NCI-H69 (cell line): Measurements from ENCODE around the gene TBC1D7.

Source experiments
- DNase-seq: peaks from one replicate; lab custom pipeline; 2025; lab: John Stamatoyannopoulos, UW

TBC1D7 gene

GRCh38 chr6:13328076-13328874 lies at the start of gene TBC1D7:
TBC1D7 (minus strand) TSS chr6:13328537; CDS start chr6:13326898, 1,639 bp downstream.
- DNase-seq, result peak; percentile 97

- DNase-seq, result no peak
Measured at GRCh38 chr6:13377054-13377758, 48.9 kb upstream of the TBC1D7 start.

- DNase-seq, result no peak
Measured at GRCh38 chr6:13375360-13375878, 47.1 kb upstream of the TBC1D7 start.

DNA sequence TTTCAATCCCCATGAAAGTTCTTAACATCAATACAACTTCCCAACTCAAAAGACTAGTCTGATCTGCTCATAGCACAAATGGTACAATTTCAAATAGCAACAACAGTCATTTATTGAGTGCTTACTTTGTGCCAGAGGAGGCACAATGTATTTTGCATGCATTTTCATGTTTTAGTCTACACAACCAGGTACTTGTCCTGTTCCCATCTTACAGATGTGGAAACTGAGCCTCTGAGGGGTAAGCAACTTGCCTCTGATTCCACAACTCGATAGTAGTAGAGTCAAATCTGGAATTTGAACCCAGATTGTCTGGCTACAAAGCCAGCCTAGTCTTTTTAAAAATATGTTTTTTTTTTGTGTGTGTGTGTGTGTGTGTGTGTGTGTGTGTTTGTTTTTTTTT lies 45.6 kb upstream of the TBC1D7 start:
- DNase-seq, result no peak

- no peak for DNase-seq
Measured at GRCh38 chr6:13373488-13373886, 45.1 kb upstream of the TBC1D7 start.

- DNase-seq, result no peak
Measured at GRCh38 chr6:13372688-13373487, 44.6 kb upstream of the TBC1D7 start.

DNA sequence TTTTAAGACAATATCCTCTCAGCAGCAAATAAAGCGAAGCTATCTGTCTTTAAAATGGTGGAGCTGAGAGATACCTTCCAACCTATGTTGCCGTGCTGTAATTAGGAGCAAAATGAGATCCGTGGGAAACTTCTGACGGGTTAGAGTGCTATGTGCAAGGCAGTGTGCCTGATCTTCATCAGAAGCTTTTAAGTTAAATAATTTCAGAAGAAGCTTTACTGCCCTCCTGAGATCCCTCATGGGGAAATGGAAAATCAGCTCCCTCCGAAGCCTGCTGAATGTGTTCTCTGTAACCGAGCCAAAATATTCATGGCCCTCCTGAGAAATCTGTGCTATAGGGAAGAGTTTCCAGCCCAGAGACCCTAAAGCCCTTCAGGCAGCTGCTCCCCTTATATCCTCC lies 43.7 kb upstream of the TBC1D7 start:
- DNase-seq, result no peak

- DNase-seq, result no peak
Measured at GRCh38 chr6:13371421-13372072, 43.2 kb upstream of the TBC1D7 start.

DNA sequence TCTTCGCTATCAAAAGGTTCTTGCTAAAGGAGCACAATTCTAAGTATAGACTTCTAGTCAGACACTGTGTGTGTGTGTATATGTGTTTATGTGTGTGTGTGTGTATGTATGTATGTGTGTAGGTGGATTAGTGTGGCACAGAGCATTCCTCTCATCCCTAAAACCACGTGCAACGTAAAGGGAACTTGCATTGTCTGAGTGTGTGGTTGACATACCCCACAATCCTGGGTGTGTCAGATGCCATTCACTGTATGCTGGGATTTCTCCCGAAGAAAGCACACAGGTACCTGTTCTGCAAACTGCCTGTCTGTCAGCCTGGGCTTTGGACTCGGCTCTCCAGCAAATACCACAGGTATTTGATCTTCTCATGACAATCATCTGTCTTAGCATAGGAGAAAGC lies 42.3 kb upstream of the TBC1D7 start:
- no peak for DNase-seq

DNA sequence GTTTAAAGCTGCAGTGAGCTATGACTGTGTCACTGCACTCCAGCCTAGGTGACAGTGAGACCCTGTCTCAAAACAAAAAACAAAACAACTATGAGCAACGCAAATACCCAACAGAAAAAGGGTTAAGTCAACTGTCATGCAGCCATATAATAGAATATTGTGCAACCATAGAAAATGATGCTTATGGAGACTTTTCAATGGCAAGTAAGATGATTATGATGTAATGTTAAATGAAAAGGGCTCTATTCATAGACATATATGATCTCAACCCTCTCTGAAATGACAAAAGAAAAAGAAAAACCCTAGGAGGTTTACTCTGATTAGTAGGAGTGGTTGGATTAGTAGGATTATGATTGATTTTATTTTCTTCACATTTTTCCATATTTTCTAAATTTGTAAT lies 41.3 kb upstream of the TBC1D7 start:
- DNase-seq, result no peak

DNA sequence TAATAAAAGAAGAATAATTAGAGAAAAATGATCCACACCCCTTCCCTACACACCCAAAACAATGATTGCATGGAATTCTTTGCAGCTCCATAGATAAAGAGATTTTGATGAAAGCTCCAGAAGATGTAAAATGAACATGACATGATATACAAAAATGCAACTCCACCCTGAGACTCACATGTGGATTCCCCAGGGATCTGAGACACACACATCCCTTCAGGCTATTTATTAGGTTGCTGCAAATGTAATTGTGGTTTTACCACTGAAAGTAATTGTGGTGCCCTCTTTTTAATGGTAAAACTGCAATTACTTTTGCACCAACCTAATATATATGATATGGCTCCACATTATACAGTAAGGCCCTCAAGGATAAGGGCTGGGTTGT lies 40.4 kb upstream of the TBC1D7 start:
- DNase-seq, result peak; percentile 55

DNA sequence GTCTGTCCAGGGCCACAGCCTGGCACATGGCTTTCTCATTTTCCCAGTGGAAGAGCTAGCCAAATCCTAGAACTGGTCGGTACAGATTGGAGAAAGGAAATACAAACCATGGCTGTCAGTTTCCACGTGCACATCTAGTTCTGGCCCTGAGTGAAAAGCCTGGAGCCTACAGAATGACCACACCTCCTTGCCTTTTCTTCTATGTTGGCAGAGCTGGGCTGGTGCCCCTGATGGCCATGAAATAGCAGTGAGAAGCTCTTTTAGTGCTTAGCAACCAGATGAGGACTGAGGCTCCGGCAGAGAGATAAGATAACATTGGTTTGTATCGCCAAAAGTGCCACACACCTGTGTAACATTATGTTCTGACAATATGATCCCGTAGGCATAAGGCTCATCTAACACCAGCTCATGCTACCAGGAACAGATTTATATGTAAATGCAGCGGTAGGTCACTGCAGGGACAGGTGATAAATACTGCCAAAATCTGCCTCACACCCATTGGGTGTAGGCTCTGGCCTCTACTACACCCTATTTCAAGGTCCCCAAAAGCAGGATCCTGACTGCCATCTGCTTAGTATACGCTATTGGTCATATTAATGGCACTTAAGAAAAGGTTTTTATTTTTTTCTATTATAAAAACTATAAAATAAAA lies 39.9 kb upstream of the TBC1D7 start:
- DNase-seq, result peak; percentile 59

GRCh38 chr6:13367396-13367795 lies 39.1 kb upstream of the TBC1D7 start:
- DNase-seq, result peak; percentile 77

GRCh38 chr6:13365320-13365719 lies 37.0 kb upstream of the TBC1D7 start:
- no peak for DNase-seq

GRCh38 chr6:13364842-13365241 lies 36.5 kb upstream of the TBC1D7 start:
- DNase-seq, result no peak

GRCh38 chr6:13362412-13362811 lies 34.1 kb upstream of the TBC1D7 start:
- DNase-seq, result no peak

DNA sequence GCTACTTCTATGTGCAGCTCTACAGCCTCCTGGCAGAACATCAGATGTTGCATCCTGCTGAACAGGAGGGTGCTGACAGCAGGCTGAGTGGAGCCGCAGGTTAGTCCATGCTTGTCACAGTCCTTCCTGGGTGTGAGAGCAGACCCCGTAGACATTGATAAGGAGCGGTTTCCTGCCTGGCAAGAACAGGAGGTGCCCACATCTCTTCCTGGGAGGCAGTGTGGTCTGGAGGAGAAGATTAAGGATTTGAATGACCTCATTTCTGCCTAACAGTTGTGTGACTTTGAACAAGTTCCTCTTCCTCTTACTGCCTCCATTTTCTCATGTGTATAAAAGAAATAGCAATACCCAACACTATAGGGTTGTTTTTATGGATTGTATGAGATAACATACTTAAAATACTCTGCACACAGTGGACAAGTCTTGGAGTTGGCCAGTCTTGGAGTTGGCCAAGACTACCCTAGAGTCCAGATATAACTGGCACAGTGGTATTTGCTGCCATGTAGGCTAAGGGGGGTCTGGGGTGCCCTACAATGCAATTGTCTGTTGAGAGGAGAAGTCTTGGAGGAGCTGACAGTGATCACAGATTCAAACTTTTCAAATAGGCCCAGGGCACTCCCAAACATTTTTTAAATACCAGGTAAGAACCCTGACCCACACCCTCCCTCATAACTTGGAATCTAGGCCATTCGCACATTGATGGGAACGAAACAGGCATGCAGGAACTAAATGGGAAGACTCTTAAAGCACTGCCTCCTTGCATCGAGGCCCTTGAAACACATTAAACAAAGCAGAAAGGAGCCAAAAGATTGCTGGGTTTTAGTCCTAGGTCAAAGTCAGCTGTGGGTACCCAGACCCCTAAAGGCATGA lies 32.6 kb upstream of the TBC1D7 start:
- no peak for DNase-seq

DNA sequence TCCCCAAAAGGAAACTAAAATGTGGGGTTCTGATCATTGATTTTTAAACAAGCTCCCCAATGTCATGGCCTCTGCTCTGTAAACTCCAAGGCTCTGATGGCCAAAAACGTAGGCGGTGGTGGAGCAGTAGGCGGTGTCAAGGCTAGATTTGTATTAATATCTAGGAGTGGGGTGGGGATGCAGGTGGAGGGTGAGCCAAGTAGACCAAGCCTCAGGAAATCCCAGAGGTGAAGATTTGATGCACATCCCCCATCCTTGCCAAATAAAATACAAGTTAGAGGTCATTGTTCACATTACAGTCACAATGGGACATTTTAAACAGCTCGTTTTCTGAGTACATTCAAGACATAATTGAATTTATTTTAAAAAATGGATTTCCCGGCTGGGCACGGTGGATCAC lies 30.9 kb upstream of the TBC1D7 start:
- DNase-seq, result no peak

- DNase-seq, result no peak
Measured at GRCh38 chr6:13358511-13358910, 30.2 kb upstream of the TBC1D7 start.

DNA sequence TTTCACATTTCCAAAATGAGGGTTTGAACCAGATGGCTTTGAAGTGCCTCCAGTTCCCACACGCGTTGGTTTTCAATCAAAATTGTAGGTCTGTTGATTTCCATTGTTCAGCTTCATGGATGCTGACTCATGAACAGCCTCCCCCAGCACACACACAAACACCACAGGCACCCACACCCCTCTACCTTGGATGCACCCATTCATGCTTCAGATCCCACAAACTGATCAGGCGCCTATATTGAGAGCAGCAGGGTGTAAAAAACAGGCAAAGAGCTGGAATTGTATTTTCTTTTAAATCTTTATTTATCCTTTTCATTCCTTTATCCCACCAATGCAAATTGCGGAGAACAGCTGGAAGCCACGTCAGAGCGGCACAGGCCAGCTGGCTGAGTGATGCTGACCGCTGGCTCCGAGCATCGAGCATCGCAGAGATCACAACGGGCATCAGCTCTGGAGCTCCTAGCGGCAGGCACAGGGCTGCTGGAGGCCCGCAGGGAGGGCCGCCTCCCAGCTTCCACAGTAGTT lies 29.3 kb upstream of the TBC1D7 start:
- peak; percentile 28 for DNase-seq
